Raji (cell line): ENCODE data around the gene VPS54.

Source experiments
- POLR2A ChIP-seq: IDR thresholded peaks from 2 replicates; pipeline ENCODE4 v1.6.1; 2011; ENCODE audit warnings: low read depth, low read length, control low read depth; ENCODE audit not compliant: insufficient read depth

VPS54 gene

GRCh38 chr2:63888053-63888452, 131.2 kb downstream of the VPS54 start:
- TF ChIP-seq POLR2A = no peak

GRCh38 chr2:63886445-63886844, 132.8 kb downstream of the VPS54 start:
- no peak for TF ChIP-seq POLR2A

- no peak for TF ChIP-seq POLR2A
These were observed 136.7 kb downstream of the VPS54 start for GRCh38 chr2:63882395-63883105.

GRCh38 chr2:63881205-63881604, 138.0 kb downstream of the VPS54 start:
- no peak for TF ChIP-seq POLR2A

GRCh38 chr2:63880625-63881024, 138.6 kb downstream of the VPS54 start:
- no peak for TF ChIP-seq POLR2A

- no peak for TF ChIP-seq POLR2A
These were observed 139.3 kb downstream of the VPS54 start for GRCh38 chr2:63879876-63880433.

- TF ChIP-seq POLR2A = no peak
These were observed 140.7 kb downstream of the VPS54 start for GRCh38 chr2:63878486-63878885.

GRCh38 chr2:63876311-63876710, 142.9 kb downstream of the VPS54 start:
- no peak for TF ChIP-seq POLR2A

- TF ChIP-seq POLR2A = no peak
These were observed 143.5 kb downstream of the VPS54 start for GRCh38 chr2:63875559-63876245.

GRCh38 chr2:63875131-63875527, 144.1 kb downstream of the VPS54 start:
- TF ChIP-seq POLR2A = no peak

- no peak for TF ChIP-seq POLR2A
These were observed 144.8 kb downstream of the VPS54 start for GRCh38 chr2:63874204-63875130.

GRCh38 chr2:63872571-63873328, 146.5 kb downstream of the VPS54 start:
- TF ChIP-seq POLR2A = no peak

- no peak for TF ChIP-seq POLR2A
These were observed 147.4 kb downstream of the VPS54 start for GRCh38 chr2:63871864-63872263.

- TF ChIP-seq POLR2A = no peak
These were observed 148.5 kb downstream of the VPS54 start for GRCh38 chr2:63870679-63871078.
